CD4-positive, alpha-beta T cell (primary cell): ENCODE data around the gene PIP5K1B. TPM values are rescaled to one million over a fixed set of nuclear protein-coding genes. Genes with fewer than 3 reads are reported as not detected.
A peak's percentile ranks its signal among the peaks of the same experiment; 100 is the strongest.

Source experiments
- ATAC-seq: fragments of 200-7000 bp; cut with Tn5 transposase; one replicate; pipeline ENCODE4 v1.10.0; 2022; ENCODE audit warnings: mild to moderate bottlenecking; ENCODE audit not compliant: poor library complexity
- CTCF ChIA-PET: fragments of 350-600 bp; sonication (Branson Sonifier 250); formaldehyde crosslinking; loops from one replicate; lab custom pipeline; 2021; ENCODE audit warnings: antibody characterized with exemption, inconsistent platforms; lab: Charles Lee
- POLR2A ChIA-PET: fragments of 350-600 bp; sonication (Branson Sonifier 250); formaldehyde crosslinking; loops from one replicate; lab custom pipeline; 2021; ENCODE audit warnings: antibody characterized with exemption, inconsistent platforms; lab: Charles Lee
- DNase-seq, 14 experiments: peaks; one replicate each; pipeline ENCODE4 v3.0.0-alpha.2; 2013 to 2020; ENCODE audit warnings: mixed read lengths in 2 of 14
- H3K27ac ChIP-seq, 2 donors: one replicate each; pipeline versions ENCODE4 v1.5.1 to v1.7.0; 2013; ENCODE audit warnings: low read length in 2 of 2, low read depth in 1 of 2, mild to moderate bottlenecking in 1 of 2
- H3K27me3 ChIP-seq, 2 experiments: 1 replicate in 1 of 2; 2 replicates in 1 of 2; pipeline versions ENCODE4 v1.6.1 to v1.7.0; 2013; ENCODE audit warnings: low read length in 2 of 2, control low read depth in 1 of 2, mild to moderate bottlenecking in 1 of 2, moderate library complexity in 1 of 2; ENCODE audit not compliant: insufficient read depth in 2 of 2, control insufficient read depth in 1 of 2
- H3K36me3 ChIP-seq: one replicate; pipeline ENCODE4 v1.6.1; 2013; ENCODE audit warnings: low read length, control low read depth; ENCODE audit not compliant: insufficient read depth
- H3K4me1 ChIP-seq: one replicate; pipeline ENCODE4 v1.6.1; 2013; ENCODE audit warnings: low read length, control low read depth; ENCODE audit not compliant: insufficient read depth
- H3K4me3 ChIP-seq: one replicate; pipeline ENCODE4 v1.5.1; 2013; ENCODE audit warnings: mild to moderate bottlenecking, low read length, moderate library complexity
- H3K9me3 ChIP-seq, 2 experiments: 1 replicate in 1 of 2; 2 replicates in 1 of 2; pipeline versions ENCODE4 v1.6.1 to v1.7.0; 2013; ENCODE audit warnings: low read length in 2 of 2, mild to moderate bottlenecking in 2 of 2, control low read depth in 1 of 2, moderate library complexity in 1 of 2; ENCODE audit not compliant: control insufficient read depth in 1 of 2, insufficient read depth in 1 of 2
- H3K27ac Mint-ChIP-seq: one replicate; pipeline ENCODE4 v1.8.0; 2020; ENCODE audit warnings: mixed read lengths
- H3K27me3 Mint-ChIP-seq: one replicate; pipeline ENCODE4 v1.8.0; 2021; ENCODE audit warnings: mixed read lengths
- H3K36me3 Mint-ChIP-seq: one replicate; pipeline ENCODE4 v1.8.0; 2021; ENCODE audit warnings: low read depth, mixed read lengths
- H3K4me1 Mint-ChIP-seq: one replicate; pipeline ENCODE4 v1.8.0; 2021; ENCODE audit warnings: low read depth, mixed read lengths
- H3K4me3 Mint-ChIP-seq: one replicate; pipeline ENCODE4 v1.8.0; 2020; ENCODE audit warnings: mild to moderate bottlenecking, mixed read lengths
- H3K9me3 Mint-ChIP-seq: one replicate; pipeline ENCODE4 v1.8.0; 2020; ENCODE audit warnings: mixed read lengths
- CTCF ChIP-seq: fragments of 200-600 bp; IDR thresholded peaks from one replicate; pipeline ENCODE4 v1.8.0; 2022; ENCODE audit warnings: antibody characterized with exemption, mild to moderate bottlenecking
- intact Hi-C, 2 experiments: fragments of 100-400 bp; cut with DNase I in 1 of 2; cut with micrococcal nuclease in 1 of 2; formaldehyde crosslinking; loops; one replicate each; pipeline versions ENCODE4 v1.15.1 to v1.9.0; 2023 to 2025; cut with DNase I, micrococcal nuclease
- total RNA-seq, 174 experiments: library from RNA in 2 of 174; stranded (reverse) in 2 of 174; gene quantifications; one replicate each; pipeline ENCODE4 v1.2.3 and lab custom pipeline; 2021 to 2026

The PIP5K1B gene
- total RNA-seq, 2 experiments from 2014 or later = not detected

- no peak for DNase-seq
- intact Hi-C loops = loop anchor here in 1 of 2 experiments (5.0 kb wide), 1 partner anchor 262 kb away; the partner anchor contains the start of gene FXN
- H3K4me1 Mint-ChIP-seq = no peaks in the 10 kb centered on the region
Observed at GRCh38 chr9:68775003-68775730, 70.1 kb downstream of the PIP5K1B start.

GRCh38 chr9:68777070-68777763 lies 72.2 kb downstream of the PIP5K1B start:
- Mint-ChIP-seq H3K4me1 (no peaks in the 10 kb centered on the region), H3K9me3 (no peaks in the 10 kb centered on the region), H3K27ac (no peak overlapping the region), H3K4me3 (peak overlapping the region; percentile 17), H3K36me3 (no peaks in the 10 kb centered on the region), H3K27me3 (peaks cover 5% of the 10 kb centered on the region)
- H3K4me3 ChIP-seq = no peak overlapping the region
- no peaks in the 10 kb centered on the region for H3K27me3 ChIP-seq
- DNase-seq (no peak), ATAC-seq (no peak)
- no peak for TF ChIP-seq CTCF
- ChIA-PET POLR2A (no interaction called here), CTCF (interaction anchor here (0.5 kb wide), 1 partner anchor 336 kb away, joined by 3 read pairs; no protein-coding TSS in a partner anchor)
- H3K4me1 ChIP-seq = peaks cover 18% of the 10 kb centered on the region
- intact Hi-C loops = loop anchor here in 1 of 2 experiments (5.0 kb wide), 1 partner anchor 260 kb away; the partner anchor contains the start of gene FXN
- H3K36me3 ChIP-seq = no peaks in the 10 kb centered on the region
- H3K27ac ChIP-seq = no peak overlapping the region
- H3K9me3 ChIP-seq = no peaks in the 10 kb centered on the region

More at GRCh38 chr9:68775003-68775730, 70.1 kb downstream of the PIP5K1B start:
- Mint-ChIP-seq H3K36me3 (no peaks in the 10 kb centered on the region), H3K9me3 (no peaks in the 10 kb centered on the region), H3K4me3 (no peak overlapping the region), H3K27me3 (peaks cover 16% of the 10 kb centered on the region), H3K27ac (no peak overlapping the region)
- H3K4me3 ChIP-seq = no peak overlapping the region
- H3K9me3 ChIP-seq = no peaks in the 10 kb centered on the region
- H3K27me3 ChIP-seq = no peaks in the 10 kb centered on the region
- H3K27ac ChIP-seq = no peak overlapping the region
- ChIA-PET CTCF (no interaction called here), POLR2A (no interaction called here)
- peaks cover 6% of the 10 kb centered on the region for H3K4me1 ChIP-seq
- no peak for ATAC-seq
- no peak for TF ChIP-seq CTCF
- no peaks in the 10 kb centered on the region for H3K36me3 ChIP-seq

- ATAC-seq (no peak), DNase-seq (no peak)
- no peaks in the 10 kb centered on the region for H3K4me1 Mint-ChIP-seq
- H3K4me3 Mint-ChIP-seq = no peak overlapping the region
- no peaks in the 10 kb centered on the region for H3K9me3 ChIP-seq
- no peak overlapping the region for H3K27ac ChIP-seq
- no peaks in the 10 kb centered on the region for H3K36me3 Mint-ChIP-seq
- ChIA-PET CTCF (no interaction called here), POLR2A (interaction anchor here (1.0 to 1.4 kb wide), 2 partner anchors 11 to 221 kb away, joined by 4 to 6 read pairs; no protein-coding TSS in a partner anchor)
- peaks cover 5% of the 10 kb centered on the region for H3K27me3 Mint-ChIP-seq
- H3K36me3 ChIP-seq = no peaks in the 10 kb centered on the region
- H3K4me1 ChIP-seq = peaks cover 20% of the 10 kb centered on the region
- no peak for TF ChIP-seq CTCF
- H3K9me3 Mint-ChIP-seq = no peaks in the 10 kb centered on the region
- intact Hi-C loops = loop anchor here in 1 of 2 experiments (5.0 kb wide), 1 partner anchor 259 kb away; the partner anchor contains the start of gene FXN
- H3K27me3 ChIP-seq = no peaks in the 10 kb centered on the region
- H3K4me3 ChIP-seq = no peak overlapping the region
- H3K27ac Mint-ChIP-seq = no peak overlapping the region
Observed at GRCh38 chr9:68778635-68779034, 73.6 kb downstream of the PIP5K1B start.
